Tibial artery (tissue), 4 donors: ENCODE data around the gene ARHGAP19.

Experiments used
- DNase-seq, 2 donors: peaks; one replicate each; pipeline ENCODE4 v3.0.0-alpha.2; 2019
- H3K27ac ChIP-seq, 2 donors: fragments of 200-600 bp; sonication (generic) in 1 of 2; 1 replicate in 1 of 2; 2 replicates in 1 of 2; pipeline ENCODE4 v1.5.1; 2018 to 2019; ENCODE audit warnings: mild to moderate bottlenecking in 1 of 2
- H3K27me3 ChIP-seq, 2 donors: fragments of 200-600 bp; sonication (generic) in 1 of 2; one replicate each; pipeline versions ENCODE4 v1.5.1 to v1.6.0; 2016 to 2019
- H3K36me3 ChIP-seq, 3 donors: fragments of 200-600 bp; sonication (generic) in 2 of 3; one replicate each; pipeline ENCODE4 v1.5.1; 2016 to 2019; ENCODE audit warnings: mild to moderate bottlenecking in 2 of 3
- H3K4me1 ChIP-seq, 4 donors: fragments of 200-600 bp; sonication (generic) in 2 of 4; 1 replicate in 3 of 4; 2 replicates in 1 of 4; pipeline ENCODE4 v1.5.1; 2016 to 2019
- H3K4me3 ChIP-seq, 2 donors: fragments of 200-600 bp; sonication (generic) in 1 of 2; 1 replicate in 1 of 2; 2 replicates in 1 of 2; pipeline ENCODE4 v1.5.1; 2018 to 2019; ENCODE audit warnings: mild to moderate bottlenecking in 2 of 2
- H3K9me3 ChIP-seq, 3 donors: fragments of 200-600 bp; sonication (generic) in 1 of 3; one replicate each; pipeline ENCODE4 v1.5.1; 2016 to 2019
- intact Hi-C: fragments of 100-400 bp; cut with DNase I; formaldehyde crosslinking; loops from one replicate; pipeline ENCODE4 v1.15.0; 2023; ENCODE audit warnings: low total_unique reads
- TF ChIP-seq, protein P1 (sequence below), 2 experiments: fragments of 200-600 bp in 1 of 2; fragments of 450-650 bp in 1 of 2; IDR thresholded peaks; one replicate each; pipeline ENCODE4 v1.5.1; 2017 to 2019; ENCODE audit warnings: antibody characterized with exemption in 2 of 2, mild to moderate bottlenecking in 1 of 2, moderate library complexity in 1 of 2

Gene ARHGAP19

DNA sequence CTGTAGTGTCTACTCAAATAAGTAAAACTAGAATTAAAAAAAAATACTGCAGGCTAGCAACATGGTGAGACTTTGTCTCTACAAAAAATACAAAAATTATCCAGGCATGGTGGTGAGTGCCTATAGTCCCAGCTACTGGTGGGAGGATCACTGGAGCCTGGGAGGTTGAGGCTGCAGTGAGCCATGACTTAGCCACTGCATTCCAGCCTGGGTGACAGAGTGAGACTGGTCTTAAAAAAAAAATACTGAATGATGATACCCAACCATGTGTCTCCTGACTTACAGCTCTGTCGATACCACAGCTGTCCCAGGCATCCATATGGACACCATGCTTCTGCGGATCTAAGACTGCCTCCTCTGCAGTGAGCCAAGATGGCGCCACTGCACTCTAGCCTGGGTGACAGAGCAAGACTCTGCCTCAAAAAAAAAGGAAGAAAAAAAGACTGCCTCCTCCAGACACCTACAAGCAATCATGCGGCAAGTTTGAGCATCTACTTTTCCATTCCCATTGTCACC is 18.7 kb upstream of the ARHGAP19 start:
- H3K9me3 ChIP-seq, result no peaks in the 10 kb centered on the region
- DNase-seq, result no peak

DNA sequence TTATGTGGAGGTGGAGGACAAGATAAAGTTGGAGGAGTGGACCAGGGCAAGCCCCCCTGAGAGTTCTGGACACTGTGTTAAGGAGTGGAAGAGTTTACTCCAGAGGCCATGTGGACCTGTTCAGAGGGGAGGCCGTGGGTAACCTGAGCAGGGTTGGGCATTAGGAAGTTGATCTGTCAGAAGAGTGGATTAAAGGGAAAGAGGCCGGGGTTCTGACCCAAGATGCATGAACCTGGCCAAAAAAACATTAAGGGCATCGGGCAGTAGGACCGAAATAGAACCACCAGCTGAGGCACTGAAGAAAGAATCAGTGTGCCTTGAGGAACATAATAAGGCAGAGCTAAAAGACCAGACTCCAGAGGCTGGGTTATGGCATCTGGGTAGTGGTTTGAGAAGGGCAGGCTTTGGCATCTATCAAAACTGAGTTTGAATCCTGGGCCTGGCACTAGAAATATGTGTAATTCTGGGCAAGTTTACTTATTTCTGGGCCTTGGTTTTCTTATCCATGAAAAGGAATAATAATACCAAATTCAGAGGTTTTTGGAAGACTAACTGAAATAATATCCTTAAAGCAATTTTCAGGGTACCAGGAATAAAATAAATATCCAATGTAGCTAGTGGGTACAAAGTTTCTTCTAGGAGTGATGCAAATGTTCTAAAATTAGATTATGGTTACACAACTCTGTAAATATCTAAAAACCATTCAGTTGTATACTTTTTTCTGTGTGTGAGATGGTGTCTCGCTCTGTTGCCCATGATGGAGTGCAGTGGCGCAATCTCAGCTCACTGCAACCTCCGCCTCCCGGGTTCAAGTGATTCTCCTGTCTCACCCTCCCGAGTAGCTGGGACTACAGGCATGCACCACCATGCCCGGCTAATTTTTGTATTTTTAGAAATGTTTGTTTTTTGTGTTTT is 15.7 kb upstream of the ARHGAP19 start:
- Histone ChIP-seq H3K27me3 (no peaks in the 10 kb centered on the region), H3K4me3 (no peak overlapping the region), H3K36me3 (no peaks in the 10 kb centered on the region), H3K9me3 (no peaks in the 10 kb centered on the region), H3K27ac (peak overlapping the region; percentile 46 to 54), H3K4me1 (peaks cover 0 to 16% (median 10%) of the 10 kb centered on the region in 4 donors)
- TF ChIP-seq, protein P1, sequence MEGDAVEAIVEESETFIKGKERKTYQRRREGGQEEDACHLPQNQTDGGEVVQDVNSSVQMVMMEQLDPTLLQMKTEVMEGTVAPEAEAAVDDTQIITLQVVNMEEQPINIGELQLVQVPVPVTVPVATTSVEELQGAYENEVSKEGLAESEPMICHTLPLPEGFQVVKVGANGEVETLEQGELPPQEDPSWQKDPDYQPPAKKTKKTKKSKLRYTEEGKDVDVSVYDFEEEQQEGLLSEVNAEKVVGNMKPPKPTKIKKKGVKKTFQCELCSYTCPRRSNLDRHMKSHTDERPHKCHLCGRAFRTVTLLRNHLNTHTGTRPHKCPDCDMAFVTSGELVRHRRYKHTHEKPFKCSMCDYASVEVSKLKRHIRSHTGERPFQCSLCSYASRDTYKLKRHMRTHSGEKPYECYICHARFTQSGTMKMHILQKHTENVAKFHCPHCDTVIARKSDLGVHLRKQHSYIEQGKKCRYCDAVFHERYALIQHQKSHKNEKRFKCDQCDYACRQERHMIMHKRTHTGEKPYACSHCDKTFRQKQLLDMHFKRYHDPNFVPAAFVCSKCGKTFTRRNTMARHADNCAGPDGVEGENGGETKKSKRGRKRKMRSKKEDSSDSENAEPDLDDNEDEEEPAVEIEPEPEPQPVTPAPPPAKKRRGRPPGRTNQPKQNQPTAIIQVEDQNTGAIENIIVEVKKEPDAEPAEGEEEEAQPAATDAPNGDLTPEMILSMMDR (IDR thresholded peaks at IDR 0.05), result no peak
- no peak for DNase-seq
- intact Hi-C loops, result no loop called here

More for the DNA sequence above, 18.7 kb upstream of the ARHGAP19 start:
- Histone ChIP-seq H3K4me1 (peaks cover 0 to 16% (median 10%) of the 10 kb centered on the region in 4 donors), H3K4me3 (no peak overlapping the region), H3K27ac (no peak overlapping the region), H3K27me3 (no peaks in the 10 kb centered on the region), H3K36me3 (no peaks in the 10 kb centered on the region)
- TF ChIP-seq, protein P1 (IDR thresholded peaks at IDR 0.05), result no peak
- intact Hi-C loops, result no loop called here

DNA sequence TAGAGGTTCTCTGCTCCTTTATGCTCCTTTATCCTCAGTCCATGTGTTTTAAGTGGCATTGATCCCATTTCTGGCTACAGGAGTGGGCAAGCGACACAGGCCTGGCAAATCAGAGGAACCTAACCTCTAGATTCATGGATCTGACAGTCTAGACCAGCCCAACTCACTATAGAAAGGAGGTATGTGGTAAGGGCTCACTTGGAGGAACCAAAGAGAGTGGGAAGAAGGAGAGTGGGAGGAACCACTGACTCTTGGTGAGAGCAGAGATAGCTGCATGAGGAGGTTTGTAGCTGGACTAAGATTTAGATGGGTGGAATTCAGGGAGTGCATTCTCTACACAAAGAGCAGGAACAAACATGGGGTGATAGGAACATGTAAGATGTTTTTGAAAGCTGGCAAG is 15.0 kb upstream of the ARHGAP19 start:
- Histone ChIP-seq H3K9me3 (no peaks in the 10 kb centered on the region), H3K36me3 (no peaks in the 10 kb centered on the region), H3K27ac (peak overlapping the region; percentile 46 to 54), H3K4me1 (peaks cover 0 to 16% (median 10%) of the 10 kb centered on the region in 4 donors), H3K27me3 (no peaks in the 10 kb centered on the region), H3K4me3 (no peak overlapping the region)
- TF ChIP-seq, protein P1 (IDR thresholded peaks at IDR 0.05), result no peak
- intact Hi-C loops, result no loop called here
- DNase-seq, result no peak

DNA sequence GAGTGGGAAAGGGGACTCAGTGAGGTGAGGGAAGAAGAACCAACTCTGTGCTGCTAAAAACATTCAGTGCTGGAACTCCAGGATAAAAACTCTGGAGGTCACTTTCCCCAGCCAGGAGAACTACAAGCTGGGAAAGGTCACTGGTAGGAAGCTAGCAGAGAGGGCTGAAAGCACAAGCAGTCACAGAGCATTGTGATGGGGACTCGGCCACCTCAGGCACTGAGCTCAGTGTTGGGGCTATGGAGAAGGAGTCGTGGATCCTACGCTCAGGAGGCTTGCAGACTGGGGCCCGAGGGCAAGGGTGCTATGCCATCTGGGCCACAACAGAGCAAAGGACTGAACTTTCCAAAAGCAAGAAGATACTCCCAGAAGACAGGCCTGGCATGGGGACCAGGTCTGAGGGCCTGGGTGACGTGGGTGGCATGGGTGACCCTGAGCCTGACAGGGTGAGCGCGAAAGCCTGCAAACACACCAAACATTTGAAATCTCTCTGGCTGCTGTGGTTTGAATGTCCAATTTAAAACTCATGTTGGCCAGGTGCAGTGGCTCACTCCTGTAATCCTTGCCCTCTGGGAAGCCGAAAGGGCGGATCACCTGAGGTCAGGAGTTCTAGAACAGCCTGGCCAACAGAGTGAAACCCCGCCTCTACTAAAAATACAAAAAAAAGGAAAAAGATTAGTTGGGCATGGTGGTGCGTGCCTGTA is 9.8 kb upstream of the ARHGAP19 start:
- Histone ChIP-seq H3K27ac (no peak overlapping the region), H3K36me3 (no peaks in the 10 kb centered on the region), H3K4me1 (no peaks in the 10 kb centered on the region), H3K4me3 (no peak overlapping the region), H3K27me3 (no peaks in the 10 kb centered on the region), H3K9me3 (no peaks in the 10 kb centered on the region)
- DNase-seq, result no peak
- TF ChIP-seq, protein P1 (IDR thresholded peaks at IDR 0.05), result no peak
- intact Hi-C loops, result no loop called here

DNA sequence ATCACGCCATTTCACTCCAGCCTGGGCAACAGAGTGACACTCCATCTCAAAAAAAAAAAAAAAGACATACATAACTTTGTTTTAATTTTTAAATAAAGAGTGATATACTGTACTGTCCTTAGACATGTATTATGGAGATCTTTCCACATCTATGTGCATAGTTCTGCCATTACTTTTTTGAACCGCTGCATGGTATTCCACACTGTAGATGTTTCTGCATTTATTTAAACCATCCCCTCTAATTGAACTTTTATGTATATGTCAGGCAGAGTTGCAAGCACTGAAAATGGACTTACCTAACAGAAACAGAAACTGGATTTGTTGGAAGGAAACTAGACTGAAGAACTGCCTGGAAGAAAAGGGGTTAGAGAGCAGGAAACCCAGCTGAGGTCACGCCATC is 8.5 kb upstream of the ARHGAP19 start:
- Histone ChIP-seq H3K27me3 (no peaks in the 10 kb centered on the region), H3K4me3 (no peak overlapping the region), H3K36me3 (no peaks in the 10 kb centered on the region), H3K9me3 (no peaks in the 10 kb centered on the region), H3K4me1 (no peaks in the 10 kb centered on the region), H3K27ac (no peak overlapping the region)
- TF ChIP-seq, protein P1 (IDR thresholded peaks at IDR 0.05), result no peak
- intact Hi-C loops, result no loop called here
- DNase-seq, result no peak
